Activated naive CD8-positive, alpha-beta T cell treated with anti-CD3 and anti-CD28 coated beads, Interleukin-2, amount 10 ng/mL, durations not matched to agents 7 days and 5 days (primary cell): ENCODE measurements around the gene RPS27L. TPM values are rescaled to one million over a fixed set of nuclear protein-coding genes. Genes with fewer than 3 reads are reported as not detected.

Experiments
- total RNA-seq, 2 experiments: library from RNA; stranded (reverse); gene quantifications; one replicate each; pipeline ENCODE4 v1.2.3, GENCODE V29; 2021

Gene RPS27L
- total RNA-seq, 2 experiments from 2014 or later, result 177 to 179 TPM

Other genes with a start within 250 kb of the RPS27L start
- 1 to 10 TPM; 9.9 TPM for gene TPM1, start 114.7 kb downstream of the RPS27L start, total RNA-seq
- gene LACTB, start 35.6 kb downstream of the RPS27L start, total RNA-seq, result 10 to 100 TPM; 12.4 to 13.5 TPM
- gene RAB8B, start 32.1 kb upstream of the RPS27L start, total RNA-seq, result 100 to 1,000 TPM; 111 TPM
- gene APH1B, start 120.1 kb upstream of the RPS27L start, total RNA-seq, result 10 to 100 TPM; 17.9 to 19.1 TPM
- gene CA12, start 224.4 kb upstream of the RPS27L start, total RNA-seq, result not detected